ENCODE data around the gene SPATS2. TPM values are rescaled to one million over a fixed set of nuclear protein-coding genes. Genes with fewer than 3 reads are reported as not detected.

The SPATS2 gene
- total and polyA plus RNA-seq, 2 donors (not counting 3 experiments of a cell fraction or from before 2014, with no cell fraction given), result 55.8 to 66.5 TPM

- no peaks in the 10 kb centered on the region for H3K9me1 ChIP-seq (replicated peaks; ENCODE audit: control insufficient read depth, extremely low read depth, insufficient read depth, low read length)
- no peaks in the 10 kb centered on the region for H3K9me3 ChIP-seq (replicated peaks; ENCODE audit: control insufficient read depth, insufficient read depth, low read length)
- no peak overlapping the region for H3K4me3 ChIP-seq (replicated peaks in 1 of 3; ENCODE audit: insufficient read depth in 1 of 3, low read depth in 1 of 3, low read length in 3 of 3)
- dilution Hi-C loops (cut with MboI; ENCODE audit: extremely low pct_ligation_motif_present, low sequenced_read_pairs), result no loop called here
- no peaks in the 10 kb centered on the region for H4K20me1 ChIP-seq (replicated peaks; ENCODE audit: control insufficient read depth, extremely low read depth, insufficient read depth, low read length)
- FAIRE-seq (no peak), DNase-seq (ENCODE audit: low read depth, low spot score) (no peak)
- TF ChIP-seq CTCF (IDR thresholded peaks at IDR 0.05; ENCODE audit: extremely low read depth in 1 of 2, insufficient read depth in 1 of 2, low read depth in 1 of 2, low read length in 2 of 2) (no peak), MYC (IDR thresholded peaks at IDR 0.05; ENCODE audit: low read depth, low read length) (no peak), POLR2A (IDR thresholded peaks at IDR 0.05; ENCODE audit: low read depth, low read length) (no peak), POLR2AphosphoS5 (IDR thresholded peaks at IDR 0.05; ENCODE audit: insufficient read depth, low read depth, low read length) (no peak), FOS (IDR thresholded peaks at IDR 0.05; ENCODE audit: borderline replicate concordance, insufficient read depth, low read length) (no peak), JUN (IDR thresholded peaks at IDR 0.05; ENCODE audit: borderline replicate concordance, insufficient read depth, insufficient read length, low read depth) (no peak), EZH2 (IDR thresholded peaks at IDR 0.05; ENCODE audit: borderline replicate concordance, low read depth, low read length, severe bottlenecking) (no peak), MAX (IDR thresholded peaks at IDR 0.05; ENCODE audit: insufficient read depth, insufficient read length) (no peak)
- no peak overlapping the region for H2AFZ ChIP-seq (ENCODE audit: low read depth, low read length)
- no peak overlapping the region for H3K27ac ChIP-seq (ENCODE audit: insufficient read depth, low read depth, low read length)
- peaks cover 11% of the 10 kb centered on the region for H3K79me2 ChIP-seq (ENCODE audit: control insufficient read depth, insufficient read depth, low read length)
- H3K4me1 ChIP-seq (ENCODE audit: control insufficient read depth, extremely low read depth, insufficient read depth, low read length), result peaks cover 12% of the 10 kb centered on the region
- no peak overlapping the region for H3K9ac ChIP-seq (replicated peaks; ENCODE audit: extremely low read depth, insufficient read depth, low read length)
- H3K27me3 ChIP-seq (ENCODE audit: control insufficient read depth in 2 of 2, insufficient read depth in 2 of 2, low read length in 2 of 2), result no peaks in the 10 kb centered on the region
- H3K36me3 ChIP-seq (ENCODE audit: control insufficient read depth in 2 of 2, extremely low read depth in 1 of 2, insufficient read depth in 2 of 2, low read length in 2 of 2), result peaks cover 4 to 6% of the 10 kb centered on the region in 2 experiments
- intact Hi-C loops (cut with micrococcal nuclease), result no loop called here
- no TSS peak for BruUV-seq (replicated peaks)
- H3K4me2 ChIP-seq (ENCODE audit: insufficient read depth, low read length), result no peak overlapping the region
- ChIA-PET CTCF (interaction anchor here (1.1 to 4.9 kb wide), 2 partner anchors 21 to 37 kb away, joined by 3 to 43 read pairs; partner anchors contain the start of gene DNAJC22), POLR2A (no interaction called here)
Observed at GRCh38 chr12:49325606-49326005, 41.7 kb upstream of the SPATS2 start.

All from endothelial cell of umbilical vein (primary cell).